ENCODE measurements around the gene BCLAF1. TPM values are rescaled to one million over a fixed set of nuclear protein-coding genes. Genes with fewer than 3 reads are reported as not detected.

The BCLAF1 gene
- total and polyA plus RNA-seq, 9 of the 15 experiments (the other 6 are each of a cell fraction or from before 2014, with no cell fraction given): 65.4 to 286 (median 165) TPM

GRCh38 chr6:136208783-136209182, 80.9 kb downstream of the BCLAF1 start:
- CTCF ChIA-PET (ENCODE audit: low intra/inter-chr PET ratio): interaction anchor here (0.9 kb wide), 1 partner anchor 109 kb away, joined by 3 read pairs; no protein-coding TSS in a partner anchor
- ATAC-seq (peak; percentile 64; the same call in 2 of the 3 replicates), FAIRE-seq (peak; percentile 26), DNase-seq (ENCODE audit: extremely low read depth in 1 of 4, low spot score in 3 of 4) (no peak)
- Histone ChIP-seq H3K79me2 (ENCODE audit: control insufficient read depth, insufficient read depth, low read length) (no peaks in the 10 kb centered on the region), H4K20me1 (replicated peaks; ENCODE audit: control insufficient read depth, insufficient read depth, low read length) (no peaks in the 10 kb centered on the region), H3K9me1 (ENCODE audit: control insufficient read depth, insufficient read depth, low read length) (no peaks in the 10 kb centered on the region), H3K4me2 (ENCODE audit: insufficient read depth, low read length) (no peak overlapping the region), H2AFZ (ENCODE audit: low read depth, low read length) (no peak overlapping the region), H3K36me3 (ENCODE audit: control insufficient read depth, insufficient read depth, low read length) (no peaks in the 10 kb centered on the region), H3K4me1 (replicated peaks in 1 of 2; ENCODE audit: control insufficient read depth in 2 of 2, insufficient read depth in 2 of 2, low read length in 2 of 2) (no peaks in the 10 kb centered on the region), H3K9me3 (replicated peaks; ENCODE audit: control insufficient read depth, insufficient read depth, low read depth, low read length) (no peaks in the 10 kb centered on the region), H3K27ac (ENCODE audit: extremely low read depth, low read depth, low read length) (no peak overlapping the region), H3K4me3 (no peak overlapping the region), H3K9ac (ENCODE audit: insufficient read depth in 1 of 2, low read depth in 2 of 2, low read length in 2 of 2) (no peak overlapping the region), H3K27me3 (ENCODE audit: control insufficient read depth in 2 of 2, insufficient read depth in 2 of 2, low read length in 2 of 2) (peaks cover 10 to 25% of the 10 kb centered on the region in 2 experiments)
- POLR2A ChIA-PET: no interaction called here
- in situ Hi-C loops (cut with MboI): no loop called here
- TF ChIP-seq ZNF707 (CRISPR knock-in tag; conservative IDR thresholded peaks at IDR 0.05) (no peak), RAD21 (CRISPR knock-in tag; conservative IDR thresholded peaks at IDR 0.05 in 1 of 2, IDR thresholded peaks at IDR 0.05 in 1 of 2) (peak in 1 of 2 experiments; percentile 21; a peak in 1 of 4 replicates)
- TF ChIP-seq, protein P1, sequence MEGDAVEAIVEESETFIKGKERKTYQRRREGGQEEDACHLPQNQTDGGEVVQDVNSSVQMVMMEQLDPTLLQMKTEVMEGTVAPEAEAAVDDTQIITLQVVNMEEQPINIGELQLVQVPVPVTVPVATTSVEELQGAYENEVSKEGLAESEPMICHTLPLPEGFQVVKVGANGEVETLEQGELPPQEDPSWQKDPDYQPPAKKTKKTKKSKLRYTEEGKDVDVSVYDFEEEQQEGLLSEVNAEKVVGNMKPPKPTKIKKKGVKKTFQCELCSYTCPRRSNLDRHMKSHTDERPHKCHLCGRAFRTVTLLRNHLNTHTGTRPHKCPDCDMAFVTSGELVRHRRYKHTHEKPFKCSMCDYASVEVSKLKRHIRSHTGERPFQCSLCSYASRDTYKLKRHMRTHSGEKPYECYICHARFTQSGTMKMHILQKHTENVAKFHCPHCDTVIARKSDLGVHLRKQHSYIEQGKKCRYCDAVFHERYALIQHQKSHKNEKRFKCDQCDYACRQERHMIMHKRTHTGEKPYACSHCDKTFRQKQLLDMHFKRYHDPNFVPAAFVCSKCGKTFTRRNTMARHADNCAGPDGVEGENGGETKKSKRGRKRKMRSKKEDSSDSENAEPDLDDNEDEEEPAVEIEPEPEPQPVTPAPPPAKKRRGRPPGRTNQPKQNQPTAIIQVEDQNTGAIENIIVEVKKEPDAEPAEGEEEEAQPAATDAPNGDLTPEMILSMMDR (IDR thresholded peaks at IDR 0.05 in 2 of 3, conservative IDR thresholded peaks at IDR 0.05 in 1 of 3; ENCODE audit: insufficient read depth in 2 of 3, low read depth in 1 of 3, low read length in 3 of 3): peak; percentile 27 to 41 (median 41); a peak in 3 of 6 replicates
- BruUV-seq (replicated peaks): no TSS peak
- intact Hi-C loops (cut with micrococcal nuclease): no loop called here
- WGBS (ENCODE audit: insufficient coverage, low coverage, missing lambda C conversion rate): 11% methylated on average over 4 of the region's 4 CpGs

Small RNA genes within 50 kb of the gene (small RNA-seq; reads per million reads assigned to genes)
- gene AL023284.1: not detected

Other genes starting within 250 kb of the BCLAF1 start
- gene MTFR2, start 39.5 kb downstream of the BCLAF1 start, total RNA-seq (2014; rRNA removed): 10.0 and 10.1 TPM in 2 replicates
- 25.0 and 31.3 TPM in 2 replicates for gene MTFR2, start 39.5 kb downstream of the BCLAF1 start, total RNA-seq (2014; rRNA removed; fragmentation: Illumina TruSeq; extraction: Trizol)
- gene MTFR2, start 39.5 kb downstream of the BCLAF1 start, total RNA-seq (2015; rRNA removed; fragmentation: Illumina TruSeq; extraction: Trizol): 17.2 and 17.3 TPM in 2 replicates
- 25.7 and 29.1 TPM in 2 replicates for gene MTFR2, start 39.5 kb downstream of the BCLAF1 start, total RNA-seq (2021)
- 46.7 and 60.1 TPM in 2 replicates for gene MTFR2, start 39.5 kb downstream of the BCLAF1 start, polyA plus RNA-seq (2011; rRNA removed)
- gene MTFR2, start 39.5 kb downstream of the BCLAF1 start, polyA plus RNA-seq (2014; fragmentation: Illumina TruSeq; extraction: Trizol): 44.7 and 63.3 TPM in 2 replicates
- 10 to 100 TPM; 45.9 to 49.7 TPM for gene MTFR2, start 39.5 kb downstream of the BCLAF1 start, polyA plus RNA-seq (2014; fragmentation: Nextera tagmentation; extraction: Ambion mirVana)
- gene MTFR2, start 39.5 kb downstream of the BCLAF1 start, polyA plus RNA-seq (2014; rRNA removed): 44.6 and 51.8 TPM in 2 replicates